GM18873 (cell line): ENCODE results near the gene TMTC2.

Experiments
- ATAC-seq: cut with Tn5 transposase; IDR thresholded peaks from one replicate; pipeline ENCODE4 v1.9.1; 2021; ENCODE audit warnings: mild to moderate bottlenecking, moderate library complexity, moderate number of reproducible peaks; ENCODE audit not compliant: unreplicated experiment, low FRiP score

The TMTC2 gene

DNA sequence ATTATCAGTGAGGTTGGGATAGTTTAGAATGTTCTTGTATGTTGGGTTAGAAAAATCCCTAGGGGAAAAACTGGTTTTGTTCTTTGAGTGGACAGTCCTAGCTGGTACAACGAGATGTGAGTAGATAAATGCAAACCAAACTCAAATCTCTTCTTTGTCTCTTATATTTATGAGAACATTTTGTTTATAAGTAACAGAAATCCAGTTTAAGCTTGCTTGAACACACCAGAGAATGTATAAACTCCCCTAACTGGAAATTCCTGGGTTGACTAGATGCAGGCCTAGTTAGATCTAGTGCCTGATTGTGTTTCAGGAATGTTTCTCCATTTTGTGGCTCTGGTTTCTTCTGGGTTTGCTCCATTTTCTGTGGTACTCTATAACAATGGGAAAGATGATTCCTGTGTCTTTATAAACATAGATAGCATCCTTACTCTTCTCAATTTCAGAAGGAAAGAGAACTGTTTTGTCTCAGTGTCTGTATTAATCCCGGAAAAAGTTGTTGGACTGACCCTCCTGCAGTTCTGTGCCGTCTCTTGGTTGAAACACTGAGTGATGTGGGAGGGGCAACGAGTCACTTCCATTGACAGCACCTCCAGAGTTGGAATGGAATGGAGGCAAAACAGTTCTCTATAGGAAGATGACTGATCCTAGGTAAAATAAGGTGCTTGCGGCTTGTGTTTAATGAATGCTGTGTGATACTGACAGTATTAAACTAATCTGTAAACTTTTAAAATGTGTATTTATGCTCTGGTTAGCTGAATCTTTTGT, 244.8 kb downstream of the TMTC2 start:
- no peak for ATAC-seq

DNA sequence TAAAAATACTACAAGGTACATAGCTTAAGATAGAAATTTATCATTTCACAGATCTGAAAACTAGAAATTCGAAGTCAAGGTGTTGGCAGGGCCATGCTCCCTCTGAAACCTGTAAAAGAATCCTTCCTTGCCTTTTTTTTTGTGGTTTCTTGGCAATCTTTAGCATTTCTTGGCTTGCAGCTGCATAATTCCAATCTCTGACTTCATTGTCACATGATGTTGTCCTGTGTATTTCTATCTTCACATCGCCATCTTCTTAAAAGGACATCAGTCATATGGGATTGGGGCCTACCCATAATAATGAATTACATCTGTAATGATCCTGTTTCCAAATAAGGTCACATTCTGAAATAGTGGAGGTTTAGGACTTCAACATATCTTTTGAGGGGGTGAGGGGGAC, 250.4 kb downstream of the TMTC2 start:
- ATAC-seq = no peak

DNA sequence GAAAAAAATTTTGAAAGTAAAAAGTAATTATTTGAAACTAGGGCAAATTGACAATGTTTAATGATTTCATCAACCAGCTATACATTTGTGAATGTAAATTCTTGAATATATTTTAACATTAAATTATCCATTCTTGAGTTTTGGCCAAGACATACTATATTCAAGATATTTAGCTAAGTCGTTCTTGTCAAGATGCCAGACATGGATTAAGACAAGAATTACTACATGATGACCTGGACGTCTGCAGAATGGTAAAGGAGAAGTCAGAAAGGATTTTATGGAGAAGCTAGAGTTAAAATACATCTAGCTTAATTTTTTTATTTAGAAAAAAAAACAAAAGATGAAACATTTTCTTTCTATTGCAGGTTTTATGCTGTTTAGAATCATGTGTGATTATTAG, 255.8 kb downstream of the TMTC2 start:
- no peak for ATAC-seq

DNA sequence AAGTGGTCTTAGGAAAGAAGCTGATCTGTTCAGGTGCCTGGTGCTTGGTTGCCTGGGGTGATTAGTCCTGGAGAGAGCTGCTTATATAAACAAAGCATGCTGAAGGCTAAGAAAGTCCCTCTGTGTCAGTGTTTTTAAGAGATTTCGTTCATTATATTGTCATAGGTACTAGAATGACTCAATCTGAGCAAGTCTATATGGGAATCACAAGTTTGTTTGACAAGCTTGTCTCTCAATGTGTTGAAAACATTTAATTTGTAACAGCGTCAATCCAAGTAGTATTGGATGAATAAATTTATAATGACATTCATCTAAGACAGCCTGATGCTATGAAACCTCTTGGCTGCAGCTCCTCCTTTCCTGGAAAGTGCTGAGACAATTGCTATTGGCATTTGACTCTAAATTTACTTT, 256.3 kb downstream of the TMTC2 start:
- ATAC-seq = no peak

DNA sequence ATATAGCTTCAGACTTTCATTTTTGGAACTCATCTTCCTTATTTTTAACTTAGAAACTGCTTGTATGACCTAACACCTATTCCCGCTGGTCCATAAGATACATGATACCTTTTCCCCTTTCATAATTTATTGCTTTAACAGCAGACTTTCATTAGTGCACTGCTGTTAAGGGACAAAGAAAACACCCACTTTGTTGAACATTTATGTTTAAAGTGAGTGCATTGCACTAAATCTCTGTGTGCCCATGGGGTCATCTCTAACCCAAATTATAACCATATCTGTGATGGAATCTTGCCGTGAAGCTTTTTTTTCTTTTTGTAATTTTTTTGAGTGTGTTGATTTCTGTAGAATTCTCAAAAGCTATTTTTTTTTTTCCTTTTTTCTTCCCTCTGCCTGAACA, 261.8 kb downstream of the TMTC2 start:
- no peak for ATAC-seq

- no peak for ATAC-seq
Measured at GRCh38 chr12:82950356-82950755, 263.6 kb downstream of the TMTC2 start.

- no peak for ATAC-seq
Measured at GRCh38 chr12:82952946-82953345, 266.2 kb downstream of the TMTC2 start.

GRCh38 chr12:82953397-82953796, 266.7 kb downstream of the TMTC2 start:
- no peak for ATAC-seq

- no peak for ATAC-seq
Measured at GRCh38 chr12:82954064-82954463, 267.4 kb downstream of the TMTC2 start.

GRCh38 chr12:82954572-82954971, 267.9 kb downstream of the TMTC2 start:
- ATAC-seq = no peak

DNA sequence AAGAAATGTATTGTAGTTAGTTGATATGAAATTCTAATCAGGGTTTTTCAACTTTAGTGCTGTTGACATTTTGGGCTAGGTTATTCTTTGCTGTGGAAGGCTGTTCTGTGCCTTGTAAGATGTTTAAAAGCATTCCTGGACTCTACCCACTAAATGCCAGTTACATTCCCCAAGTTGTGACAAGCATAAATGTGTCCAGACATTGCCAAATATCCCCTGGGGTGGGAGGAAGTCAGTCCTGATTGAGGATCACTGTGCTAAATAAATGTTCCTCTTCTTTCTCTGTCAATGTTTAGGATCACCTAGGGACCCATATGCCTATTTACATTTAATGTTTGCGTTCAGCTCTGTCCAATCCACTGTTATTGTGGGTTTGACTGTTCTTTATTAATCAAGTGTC, 268.3 kb downstream of the TMTC2 start:
- ATAC-seq = no peak

- ATAC-seq = no peak
Measured at GRCh38 chr12:82958966-82959365, 272.3 kb downstream of the TMTC2 start.

- ATAC-seq = no peak
Measured at GRCh38 chr12:82959821-82960220, 273.1 kb downstream of the TMTC2 start.

DNA sequence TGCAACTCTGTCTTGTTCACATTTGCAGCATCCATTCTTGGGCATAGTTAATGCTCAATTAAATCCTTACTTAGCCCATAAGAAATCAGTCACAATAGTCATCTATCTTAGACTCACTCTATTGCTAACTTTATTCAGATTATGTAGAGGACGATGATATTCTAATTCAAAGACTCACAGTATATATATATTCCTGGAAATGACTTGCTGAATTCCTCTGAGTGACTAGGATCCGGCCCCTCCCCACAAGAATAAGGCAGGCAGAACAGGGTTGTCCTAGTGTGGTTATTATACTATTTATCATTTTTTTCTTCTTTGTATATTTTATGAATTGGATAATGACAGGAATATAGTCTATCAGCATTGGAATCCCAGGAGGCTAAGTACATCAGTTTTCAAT, 275.1 kb downstream of the TMTC2 start:
- no peak for ATAC-seq

DNA sequence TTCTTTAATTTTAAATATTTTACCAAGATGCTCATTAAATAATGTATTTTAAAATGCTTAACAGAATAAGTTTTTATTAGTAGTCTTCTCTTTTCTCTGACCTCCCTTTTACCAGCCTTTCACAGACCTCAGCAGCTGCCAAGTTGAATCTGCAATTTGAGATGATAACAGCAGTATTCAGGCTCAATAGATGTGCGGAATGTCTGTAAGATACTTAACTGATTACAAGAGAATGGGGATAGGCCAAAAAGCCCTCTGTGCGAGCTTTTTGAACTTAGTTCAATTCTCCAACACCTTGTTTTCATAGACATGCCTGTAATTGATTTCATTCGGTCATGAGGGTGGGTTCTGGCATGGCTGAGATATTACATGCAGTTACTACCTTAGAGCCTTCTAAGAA, 277.2 kb downstream of the TMTC2 start:
- ATAC-seq = no peak

- ATAC-seq = no peak
Measured at GRCh38 chr12:82964446-82964845, 277.7 kb downstream of the TMTC2 start.

DNA sequence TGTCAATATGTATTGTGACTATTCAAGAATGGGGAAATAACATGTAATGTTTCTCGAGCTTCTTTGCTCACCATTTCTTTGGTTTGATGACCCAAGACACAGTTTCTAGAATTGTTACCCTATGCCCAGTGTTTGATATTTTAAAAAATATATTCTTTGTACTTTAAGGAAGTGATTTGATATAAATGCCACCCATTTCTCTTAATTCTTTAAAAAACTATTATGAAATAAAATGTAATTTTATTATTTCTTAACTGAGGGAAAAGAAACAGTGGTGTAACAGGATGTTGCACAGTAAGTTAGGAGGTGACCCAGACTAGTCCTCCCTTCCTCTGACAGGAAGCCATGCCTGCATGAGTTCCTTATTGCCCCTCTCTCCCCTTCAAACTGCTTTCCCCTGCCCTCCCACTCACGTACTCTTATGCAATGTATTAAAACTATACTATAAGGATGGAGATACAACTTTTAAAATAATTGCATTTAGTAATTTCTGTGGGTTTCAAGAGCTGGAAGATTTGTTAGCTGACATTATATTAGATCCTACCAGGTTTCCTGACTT, 279.4 kb downstream of the TMTC2 start:
- no peak for ATAC-seq

- ATAC-seq = no peak
Measured at GRCh38 chr12:82968631-82969367, 282.1 kb downstream of the TMTC2 start.

GRCh38 chr12:82970614-82971013, 283.9 kb downstream of the TMTC2 start:
- no peak for ATAC-seq

DNA sequence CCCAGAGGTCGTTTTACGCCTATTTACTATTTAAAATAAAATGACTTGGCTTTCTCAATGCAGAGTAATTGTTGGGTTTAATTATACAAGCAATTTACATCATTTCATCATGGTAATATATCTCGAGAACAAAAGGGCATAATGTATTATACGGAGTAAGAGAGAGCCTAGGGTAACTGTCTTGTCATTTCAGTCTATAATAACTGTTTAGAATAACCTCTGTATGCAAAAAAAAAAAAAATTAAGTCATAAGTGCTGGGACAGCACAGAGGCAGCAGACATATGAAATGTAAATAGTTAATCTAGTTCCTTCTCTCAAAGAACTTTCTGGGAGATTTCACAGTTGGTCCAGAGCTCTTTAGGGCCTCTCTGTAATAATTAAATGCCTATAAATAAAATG, 284.9 kb downstream of the TMTC2 start:
- ATAC-seq = no peak

GRCh38 chr12:82972624-82973023, 285.9 kb downstream of the TMTC2 start:
- ATAC-seq = no peak

GRCh38 chr12:82973592-82973991, 286.9 kb downstream of the TMTC2 start:
- no peak for ATAC-seq
